Progenitor cell of endocrine pancreas (in vitro differentiated cells): ENCODE measurements around the gene GJB5. TPM values are rescaled to one million over a fixed set of nuclear protein-coding genes. Genes with fewer than 3 reads are reported as not detected.

Experiments used
- DNase-seq: peaks from one replicate; pipeline ENCODE4 v3.0.0; 2021; ENCODE audit warnings: low spot score; ENCODE audit not compliant: unreplicated experiment
- H3K27ac Mint-ChIP-seq: 2 replicates; pipeline ENCODE4 v1.8.0; 2021; ENCODE audit warnings: mild to moderate bottlenecking, moderate library complexity, mixed read lengths
- H3K27me3 Mint-ChIP-seq: 2 replicates; pipeline ENCODE4 v1.8.0; 2021; ENCODE audit warnings: mixed read lengths
- H3K36me3 Mint-ChIP-seq: 2 replicates; pipeline ENCODE4 v1.8.0; 2022; ENCODE audit warnings: mixed read lengths; ENCODE audit not compliant: insufficient read depth
- H3K4me1 Mint-ChIP-seq: 2 replicates; pipeline ENCODE4 v1.8.0; 2021; ENCODE audit warnings: low read depth, mixed read lengths
- H3K4me3 Mint-ChIP-seq: 2 replicates; pipeline ENCODE4 v1.8.0; 2021; ENCODE audit warnings: low read depth, mild to moderate bottlenecking, moderate library complexity, mixed read lengths
- H3K9me3 Mint-ChIP-seq: 2 replicates; pipeline ENCODE4 v1.8.0; 2021; ENCODE audit warnings: low read depth, mixed read lengths
- long read RNA-seq: library from polyadenylated mRNA; unstranded; transcript quantifications from one replicate; pipeline ENCODE4 v2.0.0, GENCODE V29; 2020
- total RNA-seq: library from RNA; stranded (reverse); gene quantifications from 2 replicates; pipeline ENCODE4 v1.2.1, GENCODE V29; 2021
- TF ChIP-seq, protein P1 (sequence below): fragments of 200-600 bp; sonication (generic); IDR thresholded peaks from one replicate; pipeline ENCODE4 v1.5.0; 2021; ENCODE audit warnings: antibody characterized with exemption, mild to moderate bottlenecking; ENCODE audit not compliant: unreplicated experiment

Gene GJB5
- total RNA-seq, result not detected in 2 replicates
- long read RNA-seq, result 0 reads

DNA sequence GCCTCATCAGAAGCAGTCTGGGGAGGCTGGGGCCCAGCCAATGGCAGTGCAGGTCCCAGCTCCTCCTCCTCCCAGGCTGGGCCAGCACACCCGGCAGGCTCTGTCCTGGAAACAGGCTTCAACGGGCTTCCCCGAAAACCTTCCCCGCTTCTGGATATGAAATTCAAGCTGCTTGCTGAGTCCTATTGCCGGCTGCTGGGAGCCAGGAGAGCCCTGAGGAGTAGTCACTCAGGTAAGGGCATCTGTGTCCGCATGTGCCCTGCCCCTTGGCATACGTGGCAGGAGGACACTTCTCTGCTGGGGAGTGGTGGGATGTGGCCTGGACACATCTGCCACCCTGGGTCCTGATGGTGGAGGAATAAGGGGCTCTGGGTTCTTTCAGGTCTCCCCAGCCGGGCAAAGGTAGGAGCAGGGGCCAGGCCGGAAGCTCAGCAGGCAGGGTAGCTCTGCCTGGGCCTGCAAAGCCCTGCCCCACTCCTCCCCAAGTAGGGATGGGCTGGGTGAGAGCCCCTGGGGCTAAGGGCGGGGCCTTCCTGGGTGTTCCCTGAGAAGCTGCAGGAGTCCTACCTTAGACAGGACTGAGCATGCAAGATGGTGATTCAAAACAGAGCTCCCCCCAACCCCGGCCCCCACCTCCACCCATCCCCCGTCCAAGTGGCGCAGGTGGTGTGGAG lies at the start of gene GJB5:
TSS of gene GJB5 (plus strand) at position 84 of the 674 bp plus-strand sequence. CDS start 2,284 bp downstream, outside the sequence.
- DNase-seq, result no peak
- Mint-ChIP-seq H3K9me3 (peaks cover 6% of the 10 kb centered on the region), H3K36me3 (peaks cover 1% of the 10 kb centered on the region), H3K4me1 (no peaks in the 10 kb centered on the region), H3K27me3 (peaks cover 24% of the 10 kb centered on the region), H3K27ac (no peak within 1 kb of the TSS), H3K4me3 (no peak within 1 kb of the TSS)
- TF ChIP-seq, protein P1, sequence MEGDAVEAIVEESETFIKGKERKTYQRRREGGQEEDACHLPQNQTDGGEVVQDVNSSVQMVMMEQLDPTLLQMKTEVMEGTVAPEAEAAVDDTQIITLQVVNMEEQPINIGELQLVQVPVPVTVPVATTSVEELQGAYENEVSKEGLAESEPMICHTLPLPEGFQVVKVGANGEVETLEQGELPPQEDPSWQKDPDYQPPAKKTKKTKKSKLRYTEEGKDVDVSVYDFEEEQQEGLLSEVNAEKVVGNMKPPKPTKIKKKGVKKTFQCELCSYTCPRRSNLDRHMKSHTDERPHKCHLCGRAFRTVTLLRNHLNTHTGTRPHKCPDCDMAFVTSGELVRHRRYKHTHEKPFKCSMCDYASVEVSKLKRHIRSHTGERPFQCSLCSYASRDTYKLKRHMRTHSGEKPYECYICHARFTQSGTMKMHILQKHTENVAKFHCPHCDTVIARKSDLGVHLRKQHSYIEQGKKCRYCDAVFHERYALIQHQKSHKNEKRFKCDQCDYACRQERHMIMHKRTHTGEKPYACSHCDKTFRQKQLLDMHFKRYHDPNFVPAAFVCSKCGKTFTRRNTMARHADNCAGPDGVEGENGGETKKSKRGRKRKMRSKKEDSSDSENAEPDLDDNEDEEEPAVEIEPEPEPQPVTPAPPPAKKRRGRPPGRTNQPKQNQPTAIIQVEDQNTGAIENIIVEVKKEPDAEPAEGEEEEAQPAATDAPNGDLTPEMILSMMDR, result no peak

DNA sequence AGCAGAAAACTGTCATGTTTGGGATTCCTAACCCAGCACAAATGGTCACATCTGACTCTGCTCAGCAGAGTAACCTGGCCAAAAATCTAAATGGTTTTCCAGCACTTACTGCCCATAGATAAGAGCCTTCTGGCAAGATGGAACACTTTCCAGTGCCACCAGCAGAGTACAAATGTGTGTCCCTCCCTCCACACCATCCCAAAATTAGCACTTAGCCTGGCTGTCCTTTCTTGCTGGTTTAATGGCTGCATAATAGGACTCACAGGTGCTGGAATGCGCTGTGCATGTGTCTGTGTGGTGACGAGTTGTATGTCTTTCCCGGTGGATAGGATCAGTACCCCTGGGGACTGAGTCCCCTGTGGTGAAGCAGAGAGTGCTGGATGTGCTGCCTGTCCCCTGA lies 49.8 kb upstream of the GJB5 start:
- no peaks in the 10 kb centered on the region for H3K36me3 Mint-ChIP-seq
- H3K9me3 Mint-ChIP-seq, result no peaks in the 10 kb centered on the region
- DNase-seq, result no peak
- no peak overlapping the region for H3K4me3 Mint-ChIP-seq
- H3K27me3 Mint-ChIP-seq, result peaks cover 49% of the 10 kb centered on the region
- TF ChIP-seq, protein P1, result no peak
- no peak overlapping the region for H3K27ac Mint-ChIP-seq
- no peaks in the 10 kb centered on the region for H3K4me1 Mint-ChIP-seq

DNA sequence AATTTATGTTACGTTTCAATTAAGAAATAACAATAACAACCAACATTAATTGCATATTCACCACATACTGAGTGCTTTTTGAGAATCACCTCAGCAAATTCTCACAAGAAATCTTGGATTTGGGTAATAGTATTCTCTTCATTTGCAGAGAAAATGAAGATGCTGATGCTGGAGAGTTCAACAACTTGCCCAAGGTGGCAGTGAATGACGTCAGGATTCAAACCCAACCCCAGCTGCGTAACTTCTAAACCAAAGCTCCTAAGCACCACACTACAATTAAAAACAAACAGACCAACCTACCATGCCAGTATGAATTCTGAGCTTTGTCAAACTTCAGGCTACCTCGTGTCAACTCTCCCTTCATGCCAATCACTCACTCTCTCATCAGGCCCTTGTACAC lies 46.7 kb upstream of the GJB5 start:
- Mint-ChIP-seq H3K4me3 (no peak overlapping the region), H3K4me1 (no peaks in the 10 kb centered on the region), H3K27me3 (peaks cover 48% of the 10 kb centered on the region), H3K36me3 (no peaks in the 10 kb centered on the region), H3K9me3 (no peaks in the 10 kb centered on the region), H3K27ac (no peak overlapping the region)
- no peak for DNase-seq
- TF ChIP-seq, protein P1, result no peak

DNA sequence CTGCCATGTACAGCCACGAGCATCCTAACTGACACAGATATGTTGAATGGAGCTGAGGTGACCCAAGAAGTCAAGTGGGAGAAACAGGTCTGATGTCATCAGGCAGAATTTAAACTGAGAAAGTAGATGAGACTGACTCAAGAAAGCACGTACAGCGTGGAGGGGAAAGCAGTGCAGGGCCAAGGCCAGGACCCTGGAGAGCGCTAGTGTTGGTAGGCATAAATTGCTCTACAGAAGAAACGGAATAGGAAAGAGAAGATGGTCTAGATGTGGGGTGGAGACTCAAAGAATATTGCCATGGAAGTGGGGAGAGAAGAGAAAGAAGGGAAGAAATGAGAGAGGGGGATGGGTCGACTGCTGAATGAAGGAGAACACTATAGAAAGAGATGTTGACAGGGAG lies 45.3 kb upstream of the GJB5 start:
- peaks cover 35% of the 10 kb centered on the region for H3K27me3 Mint-ChIP-seq
- H3K4me1 Mint-ChIP-seq, result no peaks in the 10 kb centered on the region
- no peak overlapping the region for H3K4me3 Mint-ChIP-seq
- TF ChIP-seq, protein P1, result no peak
- H3K9me3 Mint-ChIP-seq, result no peaks in the 10 kb centered on the region
- peak; percentile 26 for DNase-seq
- no peak overlapping the region for H3K27ac Mint-ChIP-seq
- H3K36me3 Mint-ChIP-seq, result no peaks in the 10 kb centered on the region

DNA sequence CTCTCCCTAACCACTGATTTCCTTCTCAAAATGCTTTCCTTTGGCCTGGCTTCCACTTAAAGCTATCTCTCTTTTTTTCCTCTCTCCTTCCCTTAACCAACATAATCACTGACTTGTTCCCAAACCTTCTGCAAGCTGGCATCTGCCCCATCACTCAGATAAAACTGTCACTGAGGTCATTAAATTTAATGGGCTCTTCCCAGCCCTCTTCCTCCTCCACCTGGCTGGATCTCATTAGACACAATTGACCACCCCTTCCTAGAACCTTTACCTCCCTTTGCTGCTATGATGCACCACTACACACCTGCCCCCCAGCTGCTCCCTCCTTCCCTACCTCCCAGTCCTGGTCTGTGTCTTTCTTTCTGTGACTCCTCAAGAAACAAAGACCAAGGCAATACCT lies 44.0 kb upstream of the GJB5 start:
- Mint-ChIP-seq H3K27me3 (peaks cover 27% of the 10 kb centered on the region), H3K9me3 (no peaks in the 10 kb centered on the region), H3K4me1 (no peaks in the 10 kb centered on the region), H3K4me3 (no peak overlapping the region), H3K36me3 (no peaks in the 10 kb centered on the region), H3K27ac (no peak overlapping the region)
- DNase-seq, result no peak
- TF ChIP-seq, protein P1, result no peak
